Activated T-helper 1 cell treated with anti-CD3 and anti-CD28 coated beads, Interleukin-2, amount 50 U/mL, for 16 hours (primary cell): ENCODE results near the gene MRTFA.
"Not testable (repeated sequence)": the region's sequence is repeated elsewhere in the genome, so short reads cannot be mapped to it uniquely, and the experiment has no call there.

Experiments
- DNase-seq, 2 donors: peaks; one replicate each; pipeline ENCODE4 v3.0.0-alpha.2; 2020; ENCODE audit warnings: low read depth in 1 of 2, low spot score in 1 of 2

MRTFA gene

DNA sequence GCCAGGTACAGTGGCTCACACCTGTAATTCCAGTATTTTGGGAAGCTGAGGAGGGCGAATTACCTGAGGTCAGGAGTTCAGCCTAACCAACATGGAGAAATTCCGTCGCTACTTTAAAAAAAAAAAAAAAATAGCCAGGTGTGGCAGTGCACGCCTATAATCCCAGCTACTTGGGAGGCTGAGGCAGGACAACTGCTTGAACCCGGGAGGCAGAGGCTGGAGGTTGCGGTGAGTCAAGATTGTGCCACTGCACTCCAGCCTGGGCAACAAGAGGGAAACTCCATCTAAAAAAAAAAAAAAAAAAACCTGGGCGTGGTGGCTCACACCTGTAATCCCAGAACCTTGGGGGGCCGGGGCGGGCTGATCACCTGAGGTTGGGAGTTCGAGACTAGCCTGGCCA is 37.8 kb downstream of the MRTFA start:
- DNase-seq, result not testable (repeated sequence)

DNA sequence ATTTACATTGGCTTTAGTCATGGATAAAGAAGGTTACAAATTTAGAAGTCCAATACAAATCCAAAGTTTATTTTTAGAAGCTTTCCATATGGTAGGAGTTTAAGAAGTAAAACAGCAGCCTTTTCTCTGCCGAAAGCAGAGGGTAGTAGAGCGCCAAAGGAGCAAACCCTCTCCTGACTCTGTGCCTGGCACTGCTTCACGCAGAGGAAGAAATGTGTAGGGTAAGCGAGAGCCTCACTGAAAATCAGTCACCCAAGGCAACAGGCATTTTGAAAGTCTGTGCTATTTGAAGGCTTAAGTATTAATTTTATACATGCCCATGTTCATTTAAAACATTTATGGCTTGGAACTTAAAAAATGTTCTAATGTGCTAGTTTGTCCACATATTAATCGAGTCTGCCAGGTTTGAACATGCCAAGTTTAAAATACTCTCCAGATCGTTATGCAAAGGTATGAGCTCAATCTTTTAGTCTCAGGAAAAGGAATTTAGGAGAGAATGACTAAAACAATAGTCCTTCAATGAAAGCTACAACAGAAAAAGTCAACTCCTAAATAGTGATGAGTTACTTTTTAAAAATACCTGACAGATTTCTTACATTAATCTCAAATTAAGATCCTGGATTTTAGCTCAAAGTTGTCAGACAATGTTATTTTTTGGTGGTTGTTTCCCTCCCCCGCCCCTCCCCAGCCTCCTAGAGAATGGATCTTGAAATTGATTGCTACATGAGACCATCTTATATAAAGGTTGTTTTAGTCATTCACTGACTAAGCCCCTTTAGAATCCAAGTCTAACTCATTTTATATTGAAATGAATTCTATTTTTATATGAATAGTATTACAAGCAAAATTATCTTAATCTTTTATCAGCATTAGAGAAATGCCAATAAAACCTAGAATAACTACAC is 38.7 kb downstream of the MRTFA start:
- DNase-seq, result no peak

DNA sequence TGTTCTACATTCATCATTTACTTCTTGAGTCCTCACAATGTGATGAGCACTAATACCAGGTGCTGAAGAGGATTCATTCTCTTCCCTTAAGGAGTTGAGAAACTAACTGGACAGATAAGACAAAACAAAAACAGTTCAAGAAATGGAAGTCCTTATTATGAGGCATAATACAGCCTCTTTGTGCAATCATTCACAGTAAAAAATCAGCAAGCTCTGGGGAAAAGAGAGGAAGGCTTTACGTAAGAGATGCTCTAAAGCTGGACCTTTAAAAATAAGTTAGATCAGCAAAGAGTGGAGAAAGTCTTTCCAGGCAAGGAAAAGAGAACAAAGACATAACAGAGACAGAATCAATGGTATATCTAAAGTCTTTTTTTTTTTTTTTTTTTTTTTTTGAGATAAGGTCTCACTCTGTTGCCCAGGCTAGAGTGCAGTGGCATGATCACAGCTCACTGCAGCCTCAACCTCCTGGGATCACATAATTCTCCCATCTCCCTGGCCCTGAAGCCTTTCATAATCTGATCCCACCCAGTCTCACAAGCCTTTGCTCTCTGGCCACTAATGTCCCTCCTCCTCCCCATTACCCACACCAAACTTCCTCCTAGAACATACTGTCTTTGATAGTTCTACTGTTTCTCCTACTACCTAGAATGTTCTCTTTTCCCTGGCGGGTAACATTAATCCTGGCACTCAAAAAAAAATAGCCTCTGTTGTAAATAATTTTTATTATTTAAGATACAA is 40.9 kb downstream of the MRTFA start:
- DNase-seq, result no peak

DNA sequence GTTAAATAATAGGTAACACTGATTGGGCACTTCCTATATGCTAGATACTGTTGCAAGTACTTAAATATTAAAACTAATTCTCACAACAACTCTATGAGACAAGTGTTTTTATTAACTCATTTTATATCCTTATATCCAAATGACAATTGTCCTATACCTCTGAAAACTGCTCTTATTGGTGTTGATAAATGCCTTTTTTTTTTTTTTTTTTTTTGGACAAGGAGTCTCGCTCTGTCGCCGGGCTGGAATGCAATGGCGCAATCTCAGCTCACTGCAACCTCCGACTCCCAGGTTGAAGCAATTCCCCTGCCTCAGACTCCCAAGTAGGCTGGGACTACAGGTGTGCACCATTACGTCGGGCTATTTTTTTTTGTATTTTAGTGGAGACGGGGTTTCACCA is 41.6 kb downstream of the MRTFA start:
- DNase-seq, result no peak

DNA sequence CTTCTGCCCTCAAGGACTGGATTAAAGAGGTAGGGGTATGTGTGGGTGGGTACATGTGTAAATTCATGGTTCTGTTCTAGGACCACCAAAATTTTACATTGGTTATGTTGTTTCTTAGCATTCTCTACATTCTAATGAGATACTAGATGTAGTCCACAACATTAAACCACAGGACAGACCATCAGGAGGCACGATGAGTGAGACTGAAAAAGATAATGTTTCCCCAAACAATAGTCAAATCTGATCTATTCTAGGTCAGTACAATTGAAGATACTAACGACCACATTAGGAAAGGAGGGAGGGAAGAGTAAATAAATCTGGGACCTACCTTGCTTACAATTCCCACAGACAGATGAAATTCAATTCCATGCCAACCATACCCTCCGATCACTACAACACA is 42.2 kb downstream of the MRTFA start:
- no peak for DNase-seq

DNA sequence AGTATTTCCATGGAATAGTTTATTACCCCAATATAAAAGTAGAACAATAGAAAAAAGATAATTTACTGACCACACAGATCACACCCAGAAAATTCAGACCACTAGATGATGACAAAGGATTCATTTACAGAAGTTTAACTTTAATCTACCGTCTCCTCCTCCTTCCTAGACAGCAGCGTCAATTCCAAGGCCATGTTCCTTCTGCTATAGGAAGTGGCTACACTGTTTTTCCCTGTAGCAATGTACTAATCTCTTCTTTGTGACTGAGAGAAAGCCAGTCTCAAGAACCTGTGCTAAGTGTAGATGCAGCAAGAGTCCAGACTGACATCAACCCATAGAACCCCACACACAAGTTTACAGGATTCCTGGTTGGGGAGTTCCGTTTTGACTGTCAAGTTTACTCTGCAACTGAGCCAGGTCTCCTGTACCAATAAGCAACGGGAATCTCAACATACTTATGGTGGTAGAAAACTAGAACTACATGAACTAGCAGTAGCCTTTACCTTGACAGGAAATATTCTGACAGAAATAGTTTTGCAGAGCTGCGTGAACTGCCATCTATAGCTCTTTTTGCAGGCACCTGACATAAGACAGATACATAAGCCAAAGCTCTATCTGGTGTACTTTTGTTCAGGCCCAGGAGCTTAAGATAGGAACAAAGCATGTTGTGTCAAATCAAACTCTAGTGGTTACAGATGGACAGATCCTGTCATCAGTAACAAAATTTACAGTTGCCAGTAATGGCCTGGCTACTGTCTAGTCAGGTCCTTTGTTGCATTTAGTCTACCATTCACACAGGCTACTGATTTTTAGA is 42.9 kb downstream of the MRTFA start:
- no peak for DNase-seq

DNA sequence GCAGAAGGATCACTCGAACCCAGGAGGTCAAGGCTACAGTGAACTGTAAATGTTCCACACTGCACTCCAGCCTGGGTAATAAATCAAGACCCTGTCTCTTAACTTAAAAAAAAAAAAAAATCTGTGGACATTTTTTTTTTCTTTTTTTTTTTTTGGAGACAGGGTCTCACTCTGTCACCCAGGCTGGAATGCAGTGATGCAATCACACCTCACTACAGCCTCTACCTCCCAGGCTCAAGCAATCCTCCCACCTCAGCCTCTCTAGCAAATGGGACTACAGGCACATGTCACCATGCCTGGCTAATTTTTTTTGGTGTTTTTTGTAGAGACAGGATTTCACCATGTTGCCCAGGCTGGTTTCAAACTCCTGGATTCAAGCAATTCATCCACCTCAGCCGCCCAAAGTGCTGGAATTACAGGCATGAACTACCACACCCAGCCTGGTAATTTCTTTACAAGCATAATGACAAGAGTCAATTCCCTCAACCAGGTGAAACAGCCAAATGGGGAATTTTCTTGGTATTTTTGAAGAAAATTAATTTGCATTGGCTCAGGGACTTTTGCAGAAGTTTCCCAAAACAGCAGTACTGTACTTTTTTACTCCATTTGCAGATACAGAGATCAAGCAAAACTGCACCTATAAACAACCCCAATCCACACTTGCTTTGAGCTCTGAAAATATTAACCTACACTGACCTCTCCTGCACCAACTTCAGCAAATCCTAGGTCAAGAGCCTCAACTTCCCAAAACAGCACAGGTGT is 44.0 kb downstream of the MRTFA start:
- DNase-seq, result no peak

DNA sequence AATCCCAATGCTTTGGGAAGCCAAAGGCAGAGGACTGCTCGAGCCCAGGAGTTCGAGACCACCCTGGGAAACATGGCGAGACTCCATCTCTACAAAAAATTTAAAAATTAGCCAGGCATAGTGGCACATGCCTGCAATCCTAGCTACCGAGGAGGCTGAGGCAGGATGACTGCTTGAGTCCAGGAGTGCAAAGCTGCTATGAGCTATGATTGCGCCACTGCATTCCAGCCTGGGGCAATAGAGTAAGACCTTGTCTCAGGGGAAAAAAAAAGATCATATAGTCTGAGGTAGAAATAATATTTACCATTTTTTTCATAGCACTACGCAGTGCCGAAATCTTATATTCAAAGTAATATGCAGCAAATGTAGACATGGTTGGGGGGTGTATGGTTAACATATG is 47.8 kb downstream of the MRTFA start:
- no peak for DNase-seq

DNA sequence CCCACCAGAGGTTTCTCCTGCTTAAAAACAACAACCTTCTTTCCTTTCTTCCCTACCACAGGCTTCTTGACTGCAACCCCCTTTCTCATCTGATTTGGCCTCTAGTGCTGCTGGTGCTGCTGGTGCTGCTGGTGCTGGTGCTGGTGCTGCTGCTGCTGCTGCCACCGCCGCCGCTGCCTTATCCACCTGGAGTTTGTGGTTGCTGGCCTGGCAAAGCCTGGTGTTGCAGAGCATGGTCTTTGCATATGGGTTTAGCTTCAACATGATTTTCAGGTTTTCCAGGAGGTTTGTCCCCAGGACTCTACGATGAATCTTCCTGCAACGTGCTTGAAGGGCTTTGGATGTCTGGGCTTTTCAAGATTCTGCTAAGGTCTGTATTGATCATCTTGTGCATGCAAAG is 49.7 kb downstream of the MRTFA start:
- DNase-seq, result no peak

DNA sequence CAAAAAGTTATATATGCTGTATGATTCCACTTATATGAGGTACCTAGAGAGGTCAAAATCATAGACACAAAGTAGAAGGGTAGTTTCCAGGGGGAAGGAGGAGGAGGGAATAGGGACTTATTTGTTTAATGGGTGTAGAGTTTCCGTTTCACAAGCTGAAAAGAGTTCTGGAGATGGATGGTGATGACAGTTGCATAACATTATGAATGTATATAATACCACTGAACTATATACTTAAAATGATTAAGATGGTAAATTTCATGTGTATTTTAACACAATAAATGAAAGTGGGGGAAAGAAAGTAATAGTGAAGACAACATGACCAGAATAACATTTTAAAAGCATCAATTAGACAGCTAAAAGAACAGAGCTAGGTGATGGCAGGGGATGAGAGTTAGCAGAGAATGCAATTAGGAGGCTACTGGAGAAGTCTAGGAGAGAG is 51.2 kb downstream of the MRTFA start:
- DNase-seq, result no peak

DNA sequence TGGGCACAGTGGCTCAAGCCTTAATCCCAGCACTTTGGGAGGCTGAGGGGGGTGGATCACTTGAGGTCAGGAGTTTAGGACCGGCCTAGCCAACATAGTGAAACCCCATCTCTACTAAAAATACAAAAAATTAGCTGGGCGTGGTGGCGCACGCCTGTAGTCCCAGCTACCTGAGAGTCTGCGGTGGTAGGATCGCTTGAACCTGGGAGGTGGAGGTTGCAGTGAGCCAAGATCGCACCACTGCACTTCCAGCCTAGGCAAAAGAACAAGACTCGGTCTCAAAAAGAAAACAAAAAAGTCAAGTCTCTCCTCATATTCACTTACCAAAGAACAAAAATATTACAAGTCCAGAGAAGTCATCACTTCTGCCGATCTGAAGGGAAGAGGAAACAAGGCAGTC is 51.8 kb downstream of the MRTFA start:
- DNase-seq, result not testable (repeated sequence)

DNA sequence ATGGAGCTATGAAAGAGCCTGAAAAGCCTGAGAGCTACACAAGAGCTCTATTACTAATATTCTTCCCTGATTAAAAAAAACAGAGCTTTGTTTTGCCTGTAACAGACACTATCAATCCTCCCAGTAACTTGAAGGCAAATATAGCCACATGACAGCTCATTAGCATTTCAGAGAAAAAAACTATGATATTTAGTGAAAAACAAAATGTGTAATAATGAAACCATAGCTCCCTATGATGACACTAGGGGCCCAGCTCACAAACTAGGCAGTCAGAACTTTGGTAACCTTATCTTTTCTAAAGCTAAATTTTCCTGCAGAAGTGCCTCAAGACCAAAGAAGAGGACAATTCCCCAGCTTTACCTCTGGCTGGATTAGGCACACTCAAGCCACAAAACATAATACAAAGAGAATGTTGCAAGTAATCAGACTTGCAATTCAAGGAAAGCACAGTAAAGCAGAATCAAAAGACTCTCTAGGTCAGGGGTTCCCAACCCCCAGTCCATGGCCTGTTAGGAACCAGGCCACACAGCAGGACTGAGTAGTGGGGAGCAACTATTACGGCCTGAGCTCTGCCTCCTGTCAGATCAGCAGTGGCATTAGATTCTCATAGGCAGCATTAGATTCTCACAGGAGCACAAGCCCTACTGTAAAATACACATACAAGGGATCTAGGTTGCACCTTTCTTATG is 53.3 kb downstream of the MRTFA start:
- no peak for DNase-seq

DNA sequence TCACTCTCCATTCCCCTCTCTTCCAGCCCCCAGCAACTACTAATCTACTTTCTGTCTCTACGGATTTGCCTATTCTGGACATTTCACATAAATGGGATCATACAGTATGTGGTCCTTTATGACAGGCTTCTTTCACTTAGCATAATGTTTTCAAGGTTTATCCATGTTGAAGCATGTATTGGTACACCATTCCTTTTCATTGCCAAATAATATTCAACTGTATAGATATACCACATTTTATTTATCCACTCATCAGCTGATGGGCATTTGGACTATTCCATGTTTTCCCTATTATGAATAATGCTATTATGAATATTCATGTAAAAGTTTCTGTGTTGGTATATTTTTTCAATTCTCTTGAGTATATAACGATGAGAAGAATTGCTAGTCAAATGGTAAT is 54.5 kb downstream of the MRTFA start:
- no peak for DNase-seq

DNA sequence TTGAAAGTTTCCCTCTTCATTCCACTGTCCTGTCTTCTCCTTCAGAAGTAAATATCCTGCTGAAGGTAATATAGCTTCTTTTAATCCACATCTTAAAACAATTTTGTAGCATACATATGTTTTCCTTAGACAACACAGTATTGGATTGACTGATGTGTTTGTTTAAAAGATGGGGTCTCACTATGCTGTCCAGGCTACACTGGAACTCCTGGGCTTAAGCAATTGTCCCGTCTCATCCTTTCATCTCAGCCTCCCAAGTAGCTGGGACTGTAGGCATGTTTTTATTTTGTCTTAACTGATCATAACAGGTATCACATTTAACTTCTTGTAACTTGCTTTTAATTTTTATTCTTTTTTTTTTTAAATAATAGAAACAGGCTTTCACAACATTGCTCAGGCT is 55.9 kb downstream of the MRTFA start:
- no peak for DNase-seq

DNA sequence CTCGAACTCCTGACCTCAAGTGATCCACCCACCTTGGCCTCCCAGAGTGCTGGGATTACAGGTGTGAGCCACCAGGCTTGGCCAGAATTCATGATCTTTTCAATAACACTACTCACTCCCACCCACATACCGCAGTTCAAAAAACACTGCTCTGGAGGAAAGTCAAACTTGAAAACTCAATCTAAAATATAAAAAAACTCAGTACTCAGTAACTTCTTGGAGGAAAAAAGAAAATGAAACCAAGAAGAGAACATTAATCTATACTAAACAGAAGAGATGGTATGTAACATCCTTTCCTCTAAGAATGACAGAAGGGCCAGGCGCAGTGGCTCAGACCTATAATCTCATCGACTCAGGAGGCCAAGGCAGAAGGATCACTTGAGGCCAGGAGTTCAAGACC is 58.3 kb downstream of the MRTFA start:
- no peak for DNase-seq

DNA sequence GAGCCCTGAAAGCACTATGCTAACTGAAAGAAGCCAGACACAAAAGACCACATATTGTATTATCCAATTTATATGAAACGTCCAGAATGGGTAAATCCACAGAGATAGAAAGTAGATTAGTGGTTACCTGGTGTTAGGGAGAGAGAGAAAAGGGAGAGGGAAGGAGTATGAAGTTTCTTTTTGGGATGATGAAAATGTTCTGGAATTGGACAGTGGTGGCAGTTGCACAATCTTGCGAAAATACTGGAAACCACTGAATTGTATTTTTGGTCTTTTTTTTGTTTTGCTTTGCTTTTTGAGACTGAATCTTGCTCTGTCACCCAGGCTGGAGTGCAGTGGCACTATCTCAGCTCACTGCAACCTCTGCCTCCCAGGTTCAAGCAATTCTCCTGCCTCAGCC is 63.5 kb downstream of the MRTFA start:
- no peak for DNase-seq

DNA sequence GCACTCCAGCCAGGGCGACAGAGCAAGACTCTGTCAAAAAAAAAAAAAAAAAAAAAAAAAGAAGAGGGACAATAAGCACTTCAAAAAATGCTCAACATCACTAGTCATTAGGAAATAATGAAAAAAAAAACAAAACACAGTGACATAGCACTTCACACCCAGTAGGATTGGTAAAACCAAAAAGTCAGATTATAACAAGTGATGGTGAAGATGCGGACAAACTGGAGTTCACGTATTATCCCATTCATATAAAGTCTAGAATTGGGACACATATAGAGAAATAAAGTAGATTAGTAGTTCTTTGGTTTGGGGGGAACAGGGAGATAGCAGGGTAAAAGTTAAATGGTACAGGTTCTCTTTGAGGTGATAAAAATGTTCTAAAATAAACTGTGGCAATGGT is 64.6 kb downstream of the MRTFA start:
- DNase-seq, result no peak

DNA sequence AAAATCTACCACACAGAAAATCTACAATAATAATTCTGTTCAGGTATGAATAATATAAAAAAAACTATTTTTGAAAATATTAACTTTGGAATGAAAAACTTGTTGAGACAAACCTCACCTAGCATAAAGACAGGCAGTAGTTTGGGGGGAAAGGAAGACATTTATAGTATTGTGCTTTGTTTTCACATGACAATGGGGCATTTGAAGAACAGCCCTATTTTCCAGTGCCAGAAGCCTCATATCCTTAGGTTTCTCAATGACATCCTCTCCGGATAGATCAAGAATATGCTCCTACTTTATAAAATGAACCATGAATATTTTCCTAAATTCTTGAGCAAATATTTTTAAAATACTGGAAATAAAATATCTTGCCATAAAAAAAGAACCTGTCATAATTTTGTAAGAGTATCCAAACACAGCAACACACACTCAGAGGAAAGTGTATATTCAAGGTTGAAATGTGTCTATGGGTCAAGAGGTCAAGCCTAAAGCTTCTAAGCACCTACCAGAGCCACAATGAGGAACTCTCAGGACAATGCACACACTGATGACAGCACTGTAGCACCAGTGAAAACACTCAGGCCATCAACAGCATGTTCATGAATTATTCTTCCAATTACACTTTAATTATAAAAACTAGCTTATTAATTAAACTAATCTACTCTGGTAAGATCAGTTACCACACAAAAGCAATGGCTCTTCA is 68.7 kb downstream of the MRTFA start:
- DNase-seq, result no peak

DNA sequence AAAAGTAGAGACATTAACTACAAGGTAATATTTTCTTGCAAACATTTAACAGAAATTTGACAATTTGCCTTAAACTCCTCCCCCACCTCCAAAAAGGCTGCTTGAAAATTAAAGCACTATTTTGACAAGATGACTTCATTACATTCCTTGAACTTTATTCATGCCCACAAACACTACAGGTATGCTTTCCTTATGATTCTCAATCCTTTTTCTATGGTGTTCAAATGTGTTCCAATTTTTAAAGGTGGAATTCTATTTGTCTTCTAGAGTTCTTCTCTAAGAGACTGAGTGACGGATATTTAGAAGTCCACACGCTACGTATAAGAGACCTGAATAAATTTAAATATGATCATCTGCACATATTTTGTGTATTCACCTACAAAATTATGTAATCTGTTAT is 69.4 kb downstream of the MRTFA start:
- no peak for DNase-seq
